ENCODE results near the gene LNX2. TPM values are rescaled to one million over a fixed set of nuclear protein-coding genes. Genes with fewer than 3 reads are reported as not detected.

LNX2 gene
- total RNA-seq, 2 donors from 2014 or later = 4.9 to 7.6 TPM

DNA sequence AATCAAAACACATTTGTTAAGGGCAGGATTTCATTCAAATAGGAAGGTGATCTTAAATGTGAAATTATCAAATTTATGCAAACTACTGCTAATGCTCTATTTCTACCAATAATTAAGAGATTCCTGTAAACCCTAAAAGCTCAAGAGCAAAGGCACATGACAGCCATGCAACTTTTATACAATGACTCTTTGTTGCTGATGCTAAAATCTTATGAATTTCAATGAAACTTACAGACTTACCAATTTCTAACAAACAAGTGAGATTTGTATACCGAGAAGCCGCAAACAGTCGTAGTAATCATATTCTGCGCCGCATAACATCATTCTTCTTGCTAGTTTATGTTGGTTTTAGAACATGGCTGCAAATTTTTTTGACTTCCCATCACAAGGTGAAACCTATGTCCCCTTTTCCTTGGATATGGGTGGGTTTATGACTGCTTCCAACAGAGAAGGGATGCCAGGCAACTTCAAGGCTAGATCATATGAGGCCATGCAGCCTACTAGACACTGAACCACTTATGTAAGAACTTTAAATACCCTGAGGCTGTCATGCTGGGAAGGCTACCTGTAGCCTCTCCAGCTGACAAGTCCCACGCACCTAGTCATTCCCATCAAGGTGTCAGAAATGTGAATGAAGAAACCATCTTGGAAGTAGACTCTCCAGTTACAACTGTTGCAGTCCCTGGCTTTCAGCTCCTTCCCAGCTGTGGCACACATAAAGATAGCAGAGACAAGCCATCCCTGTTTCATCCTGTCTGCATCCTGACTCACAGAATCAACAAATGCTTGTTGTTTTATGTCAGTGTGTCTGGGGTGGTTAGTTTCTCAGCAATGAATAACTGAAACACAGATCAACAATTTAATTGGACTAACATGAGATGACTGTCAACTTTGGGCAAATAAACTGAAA is 42.0 kb downstream of the LNX2 start:
- intact Hi-C loops (cut with DNase I) = no loop called here
- DNase-seq (ENCODE audit: low spot score) = no peak

DNA sequence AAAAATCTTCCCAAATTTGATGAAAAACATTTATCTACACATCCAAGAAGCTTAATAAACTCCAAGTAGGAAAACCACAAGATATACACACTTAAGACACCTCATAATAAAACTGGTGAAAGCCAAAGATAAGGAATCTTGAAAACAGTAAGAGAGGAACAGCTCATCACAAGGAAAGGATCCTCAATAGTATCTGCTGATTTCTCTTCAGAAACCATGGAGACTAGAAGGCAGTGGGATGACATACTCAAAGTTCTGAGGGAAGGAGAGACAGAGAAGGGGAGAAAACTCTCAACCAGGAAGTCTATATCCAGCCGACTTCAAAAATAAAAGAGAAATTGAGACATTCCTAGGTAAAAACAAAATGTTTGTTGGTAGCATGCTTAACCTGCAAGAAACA is 45.7 kb downstream of the LNX2 start:
- DNase-seq (ENCODE audit: low spot score) = no peak
- intact Hi-C loops (cut with DNase I) = no loop called here

DNA sequence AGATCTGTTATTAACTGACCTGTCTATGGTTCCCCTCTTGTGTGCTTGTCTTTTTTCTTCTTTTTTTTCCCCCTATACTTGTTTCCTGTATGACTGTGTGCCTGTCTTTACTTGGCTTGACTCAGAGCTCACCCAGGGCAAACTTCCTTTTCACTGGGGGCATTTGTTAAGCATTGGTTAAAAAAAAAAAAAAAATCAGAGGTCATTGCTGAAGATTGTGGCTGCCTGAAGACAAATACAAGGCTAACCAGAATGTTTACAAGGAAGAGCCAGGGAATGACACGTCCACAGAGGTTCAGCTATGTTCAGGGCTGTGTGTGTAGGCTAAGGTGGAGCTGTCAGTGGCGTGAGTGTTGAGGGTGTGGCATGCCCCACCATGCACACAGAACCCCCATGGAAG is 47.1 kb downstream of the LNX2 start:
- DNase-seq (ENCODE audit: low spot score) = no peak
- intact Hi-C loops (cut with DNase I) = no loop called here

DNA sequence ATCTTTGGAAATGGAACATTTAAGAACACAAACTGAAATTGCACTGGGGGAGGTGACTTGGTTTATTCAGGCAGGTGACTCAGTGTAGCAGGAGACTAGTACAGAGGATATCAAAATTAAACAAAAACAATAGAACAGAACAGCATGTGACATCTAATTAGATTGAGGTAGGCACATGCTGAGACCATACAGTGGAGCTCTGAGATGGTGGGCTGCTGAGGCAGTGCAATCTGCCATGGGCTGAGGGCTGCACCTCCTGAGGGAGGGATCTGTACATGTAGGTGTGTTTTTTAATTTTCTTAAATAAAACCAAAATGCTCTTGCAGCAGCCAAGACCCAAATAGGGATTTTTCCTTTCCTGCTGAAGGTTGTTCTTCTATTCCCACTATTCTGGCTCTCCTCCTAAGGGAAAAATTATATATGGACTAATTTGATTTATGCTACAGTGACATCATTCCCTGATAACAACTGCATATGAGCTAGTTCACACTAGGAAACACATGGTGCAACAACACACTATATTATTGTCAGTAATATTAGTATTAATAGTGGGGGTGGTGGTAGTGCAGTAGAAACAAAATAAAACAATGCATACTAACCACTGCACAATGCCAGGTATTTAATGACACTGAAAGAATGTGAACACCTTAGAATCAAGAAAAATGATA is 48.0 kb downstream of the LNX2 start:
- intact Hi-C loops (cut with DNase I) = no loop called here
- DNase-seq (ENCODE audit: low spot score) = no peak

DNA sequence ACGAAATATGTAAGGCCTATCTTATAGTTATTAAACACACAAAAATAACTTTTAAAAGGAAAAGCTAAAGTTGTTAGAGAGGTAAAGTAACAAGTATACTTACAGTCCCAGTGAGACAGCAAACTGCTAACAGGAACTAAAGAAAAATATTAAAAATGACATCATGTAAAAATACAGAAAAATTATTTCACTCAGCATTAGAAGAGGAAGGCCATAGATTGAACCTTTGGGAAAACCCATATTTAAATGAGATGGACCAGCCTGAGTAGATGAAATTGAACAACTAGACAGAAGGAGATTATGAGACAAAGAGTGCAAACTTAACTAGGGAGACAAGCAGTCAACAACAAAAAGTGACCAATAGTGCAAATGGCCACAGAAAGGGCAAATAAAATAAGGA is 49.4 kb downstream of the LNX2 start:
- intact Hi-C loops (cut with DNase I) = no loop called here
- no peak for DNase-seq (ENCODE audit: low spot score)

DNA sequence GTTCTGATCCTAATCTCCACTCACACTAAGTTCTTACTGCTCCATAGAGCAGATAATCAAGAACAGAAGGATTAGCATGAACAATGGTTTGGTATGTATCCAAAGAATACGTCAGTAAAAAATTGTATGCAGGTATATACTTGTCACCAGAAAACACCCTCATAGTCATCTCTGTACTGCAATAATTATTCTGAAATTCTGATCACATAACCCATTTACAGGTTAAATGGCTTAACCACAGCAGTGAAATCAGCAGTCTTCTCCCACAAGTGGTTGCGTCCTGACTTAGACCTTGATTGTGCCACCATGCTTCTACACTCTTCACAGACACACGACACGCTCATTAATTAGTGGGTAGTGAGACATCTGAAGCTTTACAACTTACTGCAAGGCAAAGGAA is 50.9 kb downstream of the LNX2 start:
- intact Hi-C loops (cut with DNase I) = no loop called here
- DNase-seq (ENCODE audit: low spot score) = no peak

DNA sequence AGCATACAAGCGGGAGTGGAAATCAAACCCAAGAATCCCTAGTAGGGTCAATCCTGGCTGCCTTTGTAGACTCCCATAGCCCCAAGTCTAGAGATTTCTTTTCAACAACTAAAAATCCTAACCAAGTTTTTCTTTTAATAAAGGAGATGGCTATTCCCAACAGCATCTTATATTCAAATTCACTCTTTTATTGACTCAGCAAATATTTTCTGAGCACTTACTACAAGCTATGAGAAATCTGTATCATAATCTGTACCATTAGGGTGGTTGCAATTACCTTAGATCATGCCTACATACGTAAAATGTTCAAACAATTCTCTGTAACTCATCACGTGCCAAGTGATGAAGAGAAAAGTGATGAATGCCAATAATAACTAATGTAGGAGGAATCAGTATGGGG is 54.5 kb downstream of the LNX2 start:
- no peak for DNase-seq (ENCODE audit: low spot score)
- intact Hi-C loops (cut with DNase I) = no loop called here

DNA sequence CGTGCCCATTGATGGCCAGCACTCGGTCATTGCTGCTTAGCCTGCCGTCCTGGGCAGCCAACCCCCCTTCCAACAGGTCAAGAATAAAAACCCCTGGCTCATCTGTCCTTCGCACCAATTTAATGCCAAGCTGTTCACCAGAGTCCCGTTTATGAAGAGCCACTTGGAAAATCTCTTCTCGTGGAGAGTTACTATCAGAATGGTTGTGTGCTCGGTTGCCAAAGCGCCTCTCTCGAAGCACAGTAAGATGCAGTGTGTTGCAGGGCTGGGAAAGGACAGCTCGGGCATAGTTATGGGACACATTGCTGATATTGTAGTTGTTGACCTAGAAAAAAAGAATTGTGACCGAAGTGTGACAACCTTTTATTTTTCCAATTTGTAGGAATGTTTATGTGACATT is 57.9 kb downstream of the LNX2 start:
- DNase-seq (ENCODE audit: low spot score) = no peak
- intact Hi-C loops (cut with DNase I) = no loop called here

DNA sequence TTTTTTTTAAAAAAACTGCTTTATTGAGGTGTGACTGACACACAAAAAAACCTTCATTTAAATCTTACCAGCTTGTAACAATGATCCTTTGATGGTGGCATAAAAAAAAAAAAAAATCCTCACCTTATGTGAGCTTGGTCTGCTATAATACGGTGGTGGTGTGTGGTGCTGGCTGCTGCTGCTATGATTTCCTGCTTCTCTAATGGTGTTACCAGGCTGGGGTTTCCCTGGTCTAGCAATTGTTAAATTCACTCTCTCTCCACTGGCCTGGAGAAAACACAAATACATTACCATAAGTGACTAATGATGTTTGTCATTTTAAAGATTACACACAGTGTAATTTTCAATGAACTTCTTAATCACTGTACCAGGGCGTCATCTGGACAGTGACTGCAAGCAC is 60.6 kb downstream of the LNX2 start:
- no peak for DNase-seq (ENCODE audit: low spot score)
- intact Hi-C loops (cut with DNase I) = no loop called here

DNA sequence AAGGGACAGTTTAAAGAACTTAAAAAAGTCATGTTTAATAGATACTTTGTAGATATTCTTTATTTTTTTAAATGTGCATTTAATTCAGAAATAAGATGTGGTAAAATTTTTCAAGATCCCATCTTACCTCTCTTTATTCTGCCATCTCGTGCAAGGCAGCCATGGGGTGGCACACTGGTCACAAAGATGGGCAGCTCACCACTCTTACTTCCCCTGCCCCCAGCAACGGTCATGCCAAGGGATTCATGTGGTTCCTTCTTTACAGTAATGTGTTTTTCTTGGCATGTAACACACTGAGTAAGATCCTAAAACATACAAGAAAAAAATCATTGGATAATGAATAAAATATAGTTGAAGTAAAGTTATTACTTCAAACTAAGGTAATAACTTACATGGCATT is 64.2 kb downstream of the LNX2 start:
- intact Hi-C loops (cut with DNase I) = no loop called here
- no peak for DNase-seq (ENCODE audit: low spot score)

DNA sequence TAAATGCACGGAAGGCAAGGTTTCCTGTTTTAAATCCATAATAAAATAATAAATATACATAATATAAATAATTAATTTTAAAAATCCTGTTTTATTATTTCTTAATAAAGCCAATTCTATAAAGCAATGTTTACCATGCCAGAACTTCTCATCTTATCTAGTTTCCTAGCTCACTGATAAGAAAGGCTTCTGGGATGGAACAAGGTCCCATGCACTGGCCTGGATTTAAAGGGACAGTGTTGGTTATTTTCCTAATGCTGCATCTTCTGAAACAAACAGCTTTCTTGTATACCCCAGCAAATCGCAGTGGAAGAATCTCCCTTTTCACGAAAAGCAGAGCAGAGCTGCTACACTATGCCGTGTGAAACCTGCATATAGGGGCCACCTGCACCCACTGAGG is 68.8 kb downstream of the LNX2 start:
- no peak for DNase-seq (ENCODE audit: low spot score)
- intact Hi-C loops (cut with DNase I) = no loop called here

DNA sequence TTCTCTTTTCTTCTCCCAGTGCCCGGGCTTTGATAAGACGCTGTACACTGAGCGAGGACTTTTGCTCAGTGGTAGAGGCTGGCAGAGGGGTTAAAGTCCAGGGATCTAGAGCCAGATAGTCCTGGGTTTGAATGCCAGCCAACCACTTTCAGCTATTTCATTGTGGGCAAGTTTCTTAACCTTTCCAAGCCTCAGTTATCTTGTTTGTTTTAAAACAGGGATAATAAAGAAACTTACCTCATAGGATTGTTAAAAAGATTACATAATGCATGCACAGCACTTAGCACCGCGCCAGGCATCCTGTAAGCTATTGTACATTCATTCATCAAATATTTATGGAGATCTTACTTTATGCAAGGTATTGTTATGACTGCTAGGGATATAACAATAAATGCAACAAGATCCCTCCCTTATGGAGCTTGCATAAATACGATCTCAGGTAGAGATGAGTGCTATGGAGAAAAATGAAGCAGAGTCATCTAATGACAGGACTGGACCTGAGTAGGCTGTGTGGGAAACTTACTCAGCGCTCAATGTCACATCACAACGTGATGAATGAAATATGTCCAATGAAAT is 70.8 kb downstream of the LNX2 start:
- intact Hi-C loops (cut with DNase I) = no loop called here
- DNase-seq (ENCODE audit: low spot score) = no peak

DNA sequence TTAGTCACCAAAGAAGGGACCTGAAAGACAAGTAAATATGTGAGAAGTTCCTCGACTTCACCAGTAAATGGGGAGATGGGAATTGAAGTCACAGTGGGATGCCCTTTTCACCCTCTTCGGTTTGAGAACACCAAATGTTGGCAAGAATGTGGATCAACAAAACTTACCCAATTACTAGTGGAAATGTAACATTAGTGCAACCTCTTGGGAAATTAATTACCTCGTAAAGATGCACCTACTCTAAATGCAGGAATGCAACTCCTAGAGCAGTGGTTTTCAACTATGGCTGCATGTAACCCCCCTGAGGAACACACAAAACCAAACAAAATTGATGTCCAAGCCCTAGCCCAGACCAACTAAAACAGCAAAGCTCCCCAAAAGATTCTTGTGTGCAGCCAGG is 78.1 kb downstream of the LNX2 start:
- no peak for DNase-seq (ENCODE audit: low spot score)
- intact Hi-C loops (cut with DNase I) = no loop called here

DNA sequence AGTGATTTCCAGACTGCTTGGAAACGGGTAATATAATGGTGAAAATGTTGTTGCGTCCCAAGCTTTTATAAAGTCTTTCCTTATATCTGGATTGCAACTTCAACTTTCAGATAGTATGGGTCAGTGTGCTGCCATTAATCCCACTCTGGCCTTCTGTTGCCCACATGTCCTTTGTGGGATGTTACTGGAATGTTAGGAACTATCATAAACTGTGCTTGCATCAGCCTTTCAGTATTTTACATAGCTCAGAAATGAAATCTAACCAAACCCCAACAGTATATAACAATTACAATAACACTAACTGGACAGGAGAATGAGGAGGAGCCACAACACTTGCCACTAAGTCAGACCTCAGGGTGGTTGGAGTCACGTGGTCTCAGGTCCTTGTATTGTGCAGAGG is 78.9 kb downstream of the LNX2 start:
- intact Hi-C loops (cut with DNase I) = no loop called here
- no peak for DNase-seq (ENCODE audit: low spot score)

DNA sequence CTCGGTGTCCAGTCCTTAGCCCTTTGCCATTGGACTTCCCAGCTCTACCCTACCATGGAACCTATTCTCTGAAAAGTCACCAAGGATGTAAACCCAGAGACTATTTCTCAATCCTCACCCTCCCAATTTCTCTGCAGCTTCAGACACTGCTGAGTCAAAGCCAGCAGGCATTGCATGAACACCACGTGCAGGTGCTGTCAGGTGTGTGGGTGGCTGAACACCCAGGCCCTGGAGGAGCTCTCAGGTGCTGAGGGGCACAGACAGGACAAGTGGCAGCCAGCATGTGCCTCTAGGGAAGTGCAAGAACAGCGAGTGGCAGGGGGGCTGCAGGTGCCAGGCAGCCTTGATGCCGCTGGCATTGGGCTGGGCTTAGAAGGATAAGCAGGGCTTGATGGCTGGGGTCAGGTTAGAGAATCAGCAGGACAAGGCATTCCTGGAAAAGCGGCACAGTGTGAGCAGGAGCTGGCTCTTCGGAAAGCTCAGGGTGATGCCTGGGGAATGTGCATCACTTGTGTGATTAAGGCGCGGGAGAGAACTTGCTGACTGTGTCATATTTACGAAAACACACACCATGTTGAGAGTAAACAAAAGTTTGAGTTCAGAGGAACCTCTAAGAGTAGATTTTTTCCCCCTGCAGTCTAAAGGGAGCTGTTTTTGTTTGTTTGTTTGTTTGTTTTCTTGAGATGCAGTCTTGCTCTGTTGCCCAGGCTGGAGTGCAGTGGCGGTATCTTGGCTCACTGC is 83.8 kb downstream of the LNX2 start:
- no peak for DNase-seq (ENCODE audit: low spot score)
- intact Hi-C loops (cut with DNase I) = loop anchor here in 1 of 2 donors (5.0 kb wide), 1 partner anchor 286 kb away; no protein-coding TSS in a partner anchor

DNA sequence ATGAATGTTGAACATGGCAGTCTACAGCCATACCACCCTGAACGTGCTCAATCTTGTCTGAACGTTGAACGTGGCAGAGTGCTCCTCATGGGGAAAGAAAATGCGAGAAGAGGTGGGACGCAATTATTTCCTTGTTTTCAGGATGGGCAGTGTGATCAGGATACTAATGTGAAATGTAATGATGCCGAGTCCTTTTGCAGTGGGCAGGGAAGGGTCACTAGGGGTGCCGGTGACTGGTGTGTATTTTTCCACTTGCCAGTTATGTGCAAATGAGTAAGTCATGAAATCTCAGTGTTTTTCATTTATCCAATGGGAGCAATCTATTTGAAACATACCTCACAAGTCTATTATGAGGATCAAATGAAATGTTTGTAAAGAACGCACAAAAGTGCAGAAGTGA is 84.8 kb downstream of the LNX2 start:
- DNase-seq (ENCODE audit: low spot score) = no peak
- intact Hi-C loops (cut with DNase I) = loop anchor here in 1 of 2 donors (5.0 kb wide), 1 partner anchor 287 kb away; no protein-coding TSS in a partner anchor

DNA sequence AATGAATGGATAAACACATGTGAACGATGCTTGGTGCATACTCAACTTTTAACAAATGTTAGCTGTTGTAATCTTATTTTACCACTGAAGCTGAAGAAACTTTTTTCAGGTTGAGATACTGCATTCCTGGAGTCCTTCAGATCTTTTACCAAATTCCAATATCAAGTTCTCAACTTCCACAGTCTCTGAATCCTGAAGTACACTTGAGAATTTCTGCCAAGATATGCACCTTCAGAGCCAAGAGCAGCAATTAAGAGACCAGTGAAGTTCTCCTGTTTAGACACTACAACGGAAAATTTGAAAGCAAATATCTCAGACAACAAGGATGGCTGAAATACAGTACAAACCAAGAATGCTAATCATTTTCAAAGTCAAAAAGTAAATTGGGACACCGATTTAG is 85.3 kb downstream of the LNX2 start:
- no peak for DNase-seq (ENCODE audit: low spot score)
- intact Hi-C loops (cut with DNase I) = loop anchor here (5.0 kb wide), 2 partner anchors 287 to 292 kb away; no protein-coding TSS in a partner anchor

DNA sequence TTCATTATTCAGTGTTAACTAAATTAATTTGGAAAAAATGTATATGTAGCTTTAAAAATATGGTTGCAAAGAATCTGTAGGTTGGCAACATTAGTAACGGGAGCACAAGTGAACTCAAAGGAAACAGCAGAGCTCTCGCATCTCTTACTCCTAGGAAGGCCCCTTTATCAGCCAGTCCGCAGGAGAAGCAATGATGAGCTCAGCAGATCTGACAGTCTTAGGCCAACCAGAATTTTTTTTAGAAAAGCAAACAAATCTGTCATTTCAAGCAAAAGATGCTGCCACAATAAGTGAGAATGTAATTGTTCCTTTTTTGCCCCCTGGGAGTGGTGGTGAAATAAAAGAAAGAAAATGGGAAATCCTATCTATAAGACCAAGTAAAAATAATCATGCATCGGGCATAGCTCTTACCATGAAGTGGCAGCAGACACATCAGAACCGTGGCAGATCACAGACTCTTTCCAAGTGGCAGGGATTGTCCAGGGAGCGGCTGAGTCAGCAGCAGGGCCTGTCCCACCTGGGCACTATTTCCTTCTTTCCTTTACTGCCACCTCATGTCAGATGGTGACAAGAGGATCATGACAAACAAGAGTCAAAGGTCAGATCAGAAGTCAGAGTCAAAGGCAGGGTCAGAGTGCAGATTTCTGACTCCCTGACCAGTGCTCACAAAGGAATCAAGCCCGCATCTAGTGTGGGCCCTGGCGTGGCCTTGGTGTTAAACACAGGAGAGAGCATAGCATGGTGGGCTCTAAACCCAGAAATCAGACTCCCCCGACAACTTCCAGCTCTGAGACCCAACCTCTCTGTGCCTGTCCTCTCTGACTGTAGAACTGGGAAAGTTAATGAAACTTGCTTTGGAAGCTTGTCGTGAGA is 86.0 kb downstream of the LNX2 start:
- no peak for DNase-seq (ENCODE audit: low spot score)
- intact Hi-C loops (cut with DNase I) = loop anchor here in 1 of 2 donors (5.0 kb wide), 1 partner anchor 293 kb away; no protein-coding TSS in a partner anchor
